ENCODE measurements around the gene BTBD10.

GRCh38 chr11:13343067-13343466, 120.0 kb downstream of the BTBD10 start:
- TF ChIP-seq CTCF (conservative IDR thresholded peaks at IDR 0.05; ENCODE audit: low read depth in 2 of 2) (no peak), POLR2AphosphoS5 (IDR thresholded peaks at IDR 0.05; ENCODE audit: low read depth) (no peak), CREB1 (CRISPR knock-in tag; IDR thresholded peaks at IDR 0.05; ENCODE audit: low read depth) (no peak), EZH2phosphoT487 (IDR thresholded peaks at IDR 0.05; ENCODE audit: unreplicated experiment) (no peak), REST (IDR thresholded peaks at IDR 0.05; ENCODE audit: unreplicated experiment) (no peak), NANOG (IDR thresholded peaks at IDR 0.05; ENCODE audit: borderline replicate concordance) (no peak), EZH2 (IDR thresholded peaks at IDR 0.05; ENCODE audit: low read depth, unreplicated experiment) (no peak), ETS1 (IDR thresholded peaks at IDR 0.05) (no peak), ZNF331 (CRISPR knock-in tag; IDR thresholded peaks at IDR 0.05; ENCODE audit: low read depth) (no peak), JUNB (IDR thresholded peaks at IDR 0.05; ENCODE audit: unreplicated experiment) (no peak), ZNF114 (CRISPR knock-in tag; IDR thresholded peaks at IDR 0.05) (no peak), STAT1 (IDR thresholded peaks at IDR 0.05; ENCODE audit: unreplicated experiment) (no peak), ZNF462 (CRISPR knock-in tag; IDR thresholded peaks at IDR 0.05) (no peak)
